Stimulated activated CD4-positive, alpha-beta T cell treated with anti-CD3 and anti-CD28 coated beads, Interleukin-2, amount 100 ng/mL, for 24 hours (primary cell): ENCODE measurements around the gene PMPCA.

Source experiments
- DNase-seq, 2 donors: peaks; one replicate each; pipeline ENCODE4 v3.0.0-alpha.2; 2020

The PMPCA gene

DNA sequence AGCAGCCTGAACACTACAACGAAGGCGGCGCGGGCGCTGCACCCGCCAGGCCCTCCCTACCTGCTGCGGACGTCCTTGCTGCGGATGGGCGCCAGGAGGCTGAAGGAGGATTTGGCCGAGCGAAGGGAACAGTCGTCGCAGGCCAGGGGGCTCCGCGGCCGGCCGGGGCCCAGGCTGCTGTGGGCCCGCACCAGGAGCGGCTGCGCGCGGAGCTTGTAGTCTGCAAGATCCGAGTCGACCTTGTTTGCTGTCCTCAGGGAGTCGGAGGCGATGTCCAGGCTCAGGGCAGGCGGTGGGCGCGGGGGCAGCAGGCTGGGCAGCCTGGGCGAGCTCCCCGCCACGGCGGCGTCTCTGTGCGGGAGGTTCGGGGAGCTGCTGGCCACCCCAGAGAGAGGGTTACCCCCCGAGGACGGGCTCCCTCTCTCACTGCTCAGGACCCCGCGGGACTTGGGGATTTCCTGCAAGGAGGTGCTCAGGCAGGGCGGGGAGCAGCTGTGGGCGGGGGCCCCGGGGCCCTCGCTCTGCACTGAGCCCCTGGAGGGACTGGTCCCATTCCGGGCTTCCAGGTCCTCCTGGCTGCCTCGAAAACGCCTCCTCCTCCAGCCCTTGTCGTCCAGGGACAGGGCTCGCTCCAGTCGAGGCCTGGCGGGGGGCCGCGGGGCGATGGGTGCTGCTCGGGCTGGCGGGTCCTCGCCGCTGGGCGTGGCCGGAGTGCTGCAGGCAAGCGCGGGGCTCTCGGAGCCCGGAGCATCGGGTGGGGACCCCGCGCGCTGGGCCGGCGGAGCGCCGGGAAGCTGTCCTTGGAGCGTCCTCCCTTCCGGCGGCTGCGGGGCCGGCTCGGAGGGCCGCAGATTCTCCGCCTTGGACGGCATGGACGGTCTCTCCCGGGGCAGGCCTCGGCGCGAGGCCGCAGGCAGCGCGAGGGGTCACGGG is 28.4 kb downstream of the PMPCA start:
- DNase-seq: peak; percentile 67 to 71

GRCh38 chr9:136439481-136440408 is 29.3 kb downstream of the PMPCA start, which contains the start of gene INPP5E:
TSS of gene INPP5E (minus strand) at chr9:136439845. CDS start at chr9:136439419, 426 bp downstream.
- peak; percentile 88 to 89 for DNase-seq

GRCh38 chr9:136441191-136441680 is 30.8 kb downstream of the PMPCA start:
- DNase-seq: no peak

DNA sequence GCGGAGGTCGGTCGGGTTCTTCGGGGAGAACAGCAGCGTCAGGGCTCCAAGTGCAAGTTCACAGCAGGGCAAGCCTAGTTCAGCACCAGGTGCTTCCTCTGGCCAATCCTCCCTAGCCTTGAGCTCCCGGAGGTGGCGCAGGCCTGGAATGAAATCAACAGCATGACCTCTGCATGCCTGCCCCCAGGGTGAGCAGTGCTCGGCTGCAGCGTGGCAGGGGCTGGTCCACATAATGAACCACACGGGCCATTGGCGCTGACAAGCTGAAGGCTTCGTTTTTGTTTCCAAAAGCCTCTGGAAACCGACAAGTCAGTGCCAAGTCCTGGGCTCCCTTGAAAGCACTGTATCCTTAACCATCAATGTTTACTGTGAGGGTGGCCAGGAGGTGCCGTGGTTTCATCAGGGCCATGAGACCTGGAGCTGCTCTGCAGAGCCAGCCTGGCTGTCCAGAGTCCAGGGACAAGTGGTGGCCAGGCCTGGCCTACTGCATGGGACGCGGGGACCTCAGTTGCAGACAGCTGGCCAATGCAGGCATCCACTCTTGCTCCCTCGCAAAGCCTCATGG is 31.3 kb downstream of the PMPCA start:
- DNase-seq: no peak

GRCh38 chr9:136442265-136442664 is 31.8 kb downstream of the PMPCA start:
- DNase-seq: no peak

DNA sequence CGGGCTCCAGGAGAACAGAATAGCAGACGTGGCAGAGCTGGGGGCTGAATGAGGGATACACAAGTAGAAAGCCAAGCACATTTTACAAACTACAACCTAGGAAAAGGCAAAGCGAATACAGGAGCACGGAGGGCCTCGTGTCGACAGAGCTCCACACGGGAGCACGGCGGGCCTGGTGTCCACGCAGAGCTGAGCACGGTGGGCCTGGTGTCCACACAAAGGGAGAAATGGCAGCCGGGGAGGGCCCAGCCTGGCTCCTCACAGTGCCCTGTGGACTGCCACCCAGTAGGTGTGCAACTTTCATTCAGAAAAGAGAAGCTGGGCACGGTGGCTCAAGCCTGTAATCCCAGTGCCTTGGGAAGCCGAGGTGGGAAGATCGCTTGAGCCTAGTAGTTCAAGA is 32.6 kb downstream of the PMPCA start:
- DNase-seq: no peak

DNA sequence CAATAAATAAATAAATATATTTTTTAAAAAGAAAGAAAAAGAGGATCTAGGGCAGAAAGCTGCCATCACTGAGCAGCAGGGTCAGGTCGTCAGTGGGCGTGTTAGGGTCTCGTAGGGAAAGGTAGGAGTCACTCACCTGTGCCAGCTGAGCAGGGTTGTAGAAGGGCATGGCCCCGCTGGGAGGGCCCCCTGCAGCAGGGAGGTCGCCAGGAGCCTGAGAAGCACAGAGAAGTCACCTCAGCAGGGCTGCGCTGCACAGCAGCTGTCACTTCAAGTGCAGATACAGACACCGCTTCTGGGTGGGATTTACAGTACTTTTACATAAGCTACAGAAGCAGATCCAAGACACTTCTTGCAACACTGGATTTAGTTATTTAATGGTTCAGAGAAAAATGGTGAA is 33.2 kb downstream of the PMPCA start:
- no peak for DNase-seq

- no peak for DNase-seq
Measured at GRCh38 chr9:136444102-136444501, 33.6 kb downstream of the PMPCA start.

DNA sequence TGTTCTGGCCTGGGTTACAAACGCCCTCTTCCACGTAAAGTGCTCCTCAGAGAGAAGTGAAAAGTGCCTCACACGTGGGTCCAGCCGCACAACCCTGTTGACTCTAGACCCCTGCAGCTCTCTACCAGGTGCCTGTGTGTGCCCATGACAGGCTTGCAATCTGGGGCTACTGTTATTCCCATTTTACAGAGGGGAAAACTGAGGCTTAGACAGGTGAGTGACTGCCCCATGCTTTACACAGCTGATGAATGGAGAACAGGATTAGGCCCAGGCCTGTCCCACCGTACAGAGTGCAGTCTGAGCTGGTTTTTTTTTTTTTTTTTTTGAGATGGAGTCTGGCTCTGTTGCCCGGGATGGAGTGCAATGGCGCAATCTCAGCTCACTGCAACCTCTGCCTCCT is 35.3 kb downstream of the PMPCA start:
- DNase-seq: no peak

DNA sequence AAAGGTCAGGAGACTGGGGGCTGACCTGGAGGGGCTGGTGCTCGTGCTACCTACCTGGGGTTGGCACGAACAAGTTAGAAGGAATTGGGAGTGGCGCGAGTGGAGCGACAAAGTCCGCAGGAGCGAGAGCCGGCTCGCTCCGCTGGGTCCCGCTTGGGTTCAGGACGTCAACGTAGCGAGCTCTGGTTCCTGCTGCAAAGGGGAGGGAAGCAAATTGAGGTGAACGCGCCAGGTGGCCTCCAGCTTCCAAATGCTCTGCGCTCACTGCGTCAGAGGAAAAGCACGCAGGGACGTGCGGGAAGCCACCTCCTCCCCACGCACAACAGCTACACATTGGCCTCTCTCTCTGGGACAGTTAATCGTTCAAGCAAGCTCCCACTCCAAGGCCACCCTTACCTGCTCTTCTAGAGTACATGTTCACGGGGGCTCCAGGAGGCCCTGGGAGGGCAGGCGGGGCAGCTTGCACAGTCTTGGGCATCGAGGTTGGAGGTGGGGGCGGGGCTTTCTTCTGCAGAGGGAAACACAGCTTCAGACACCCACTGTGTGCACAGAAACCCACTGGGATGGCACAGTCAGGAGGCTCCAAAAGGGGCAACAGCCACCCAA is 36.8 kb downstream of the PMPCA start:
- no peak for DNase-seq

- DNase-seq: no peak
Measured at GRCh38 chr9:136448655-136449054, 38.2 kb downstream of the PMPCA start.

DNA sequence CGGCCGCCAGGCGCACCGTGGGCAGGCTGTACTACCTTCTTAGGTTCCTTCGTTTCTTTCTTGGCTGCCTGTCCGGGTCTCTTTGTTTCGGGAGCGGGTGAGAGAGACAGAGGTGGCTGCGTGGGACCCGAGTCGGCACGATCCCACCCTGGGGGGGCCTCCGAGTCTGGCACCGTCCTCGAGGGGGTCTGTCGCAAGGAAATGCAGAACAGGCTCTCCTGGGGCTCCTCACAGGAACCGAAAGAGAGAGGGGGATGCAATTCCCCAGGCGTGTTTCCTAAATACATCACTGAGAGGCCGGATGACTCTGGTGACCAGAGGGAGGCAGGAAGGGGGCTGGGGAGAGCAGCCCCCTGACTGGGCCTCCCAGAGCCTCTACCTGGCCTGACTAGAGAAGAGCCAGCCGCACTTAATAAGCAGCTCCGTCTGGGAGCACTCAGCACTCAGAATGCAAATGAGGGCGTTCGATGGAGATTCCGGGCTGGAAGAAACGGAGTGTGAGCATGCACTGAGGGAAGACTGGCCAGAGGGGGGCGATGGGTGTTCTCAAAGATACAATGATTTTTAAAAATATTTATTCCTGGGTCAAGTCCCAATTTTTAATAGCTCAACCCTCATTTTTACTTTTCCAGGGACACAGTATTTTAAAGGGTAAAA is 40.9 kb downstream of the PMPCA start:
- DNase-seq: no peak

GRCh38 chr9:136453326-136453725 is 42.9 kb downstream of the PMPCA start:
- DNase-seq: no peak

GRCh38 chr9:136454026-136454796 is 43.8 kb downstream of the PMPCA start:
- DNase-seq: no peak

DNA sequence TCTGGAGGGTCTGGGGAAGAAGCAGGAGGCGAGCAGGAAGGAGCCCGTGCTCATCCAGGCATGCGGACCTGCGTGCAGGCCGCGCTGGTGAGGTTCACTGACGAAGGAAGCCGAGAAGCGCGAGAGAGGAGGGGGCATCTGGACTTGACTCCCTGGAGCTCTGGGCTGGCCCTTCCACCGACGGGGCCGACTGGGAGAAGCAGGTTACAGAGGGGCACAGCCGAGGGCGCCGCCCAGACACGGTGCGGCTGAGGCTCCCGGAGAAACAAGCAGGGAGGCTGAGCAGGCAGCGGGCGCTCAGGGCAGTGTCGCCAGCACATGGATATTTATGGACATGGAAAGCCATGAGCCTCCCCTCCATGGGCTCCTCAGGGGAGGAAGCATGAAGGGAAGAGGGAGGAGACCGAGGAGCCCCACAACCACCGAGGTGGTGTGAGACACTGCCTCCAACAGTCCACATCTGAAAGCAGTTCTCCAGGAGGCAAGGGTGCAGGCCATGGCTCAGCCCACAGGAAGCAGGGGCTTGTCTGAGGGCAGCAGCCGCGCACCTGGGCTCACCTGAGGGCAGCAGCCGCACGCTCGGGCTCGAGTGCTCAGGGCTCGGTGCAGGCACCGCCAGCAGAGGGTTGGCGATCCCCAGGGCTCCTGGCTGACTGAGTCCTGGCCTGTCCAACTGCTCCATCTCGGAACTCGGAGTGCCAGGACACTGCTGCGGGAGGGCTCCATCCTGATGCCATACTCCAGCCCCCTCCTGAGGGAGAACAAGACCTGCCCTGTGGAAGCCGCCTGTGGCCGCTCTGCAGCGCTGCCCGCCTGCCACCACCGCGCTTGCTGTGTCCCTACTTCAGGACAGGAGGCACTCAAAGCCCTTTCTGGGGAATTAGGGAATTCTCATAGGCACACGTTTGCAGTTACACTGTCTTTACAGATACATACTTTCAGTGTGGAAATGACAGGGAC is 44.9 kb downstream of the PMPCA start:
- DNase-seq: no peak

DNA sequence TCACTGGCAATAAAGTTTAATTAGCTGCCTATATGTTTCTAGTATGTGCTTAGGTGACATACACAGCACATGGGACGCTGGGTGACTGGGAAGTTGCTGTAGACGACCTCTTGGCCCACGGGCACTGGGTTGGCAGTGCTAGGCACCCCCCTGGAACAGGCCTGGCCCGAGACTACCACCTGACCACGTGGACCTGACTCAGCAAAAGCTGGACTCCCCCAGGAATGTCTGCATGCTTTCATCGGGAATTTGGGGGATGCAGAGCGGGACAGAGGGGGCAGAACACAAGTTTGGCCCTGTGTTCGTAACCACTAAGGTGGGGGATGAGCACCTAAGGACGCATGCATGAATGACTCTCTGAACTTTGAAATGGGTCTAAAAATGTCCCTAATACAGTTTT is 45.8 kb downstream of the PMPCA start:
- DNase-seq: no peak

DNA sequence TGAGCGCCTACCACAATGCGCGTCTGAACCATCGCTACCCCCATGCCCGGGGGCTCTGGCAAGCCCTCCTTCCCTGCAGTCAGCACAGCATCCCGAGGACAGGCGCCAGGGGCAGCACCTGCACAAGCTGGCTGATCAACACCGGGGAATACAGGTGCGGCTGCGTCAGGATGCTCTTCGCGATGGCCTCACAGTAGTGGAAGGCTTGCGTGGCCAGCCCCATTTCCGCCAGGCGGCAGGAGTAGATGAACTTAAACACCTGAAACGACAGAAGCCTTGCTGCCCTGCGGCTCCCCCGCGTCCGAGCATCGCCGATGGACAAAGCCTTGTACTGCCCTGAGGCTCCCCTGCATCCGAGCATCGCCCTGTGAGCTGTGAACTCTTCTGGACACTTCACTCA is 46.9 kb downstream of the PMPCA start:
- DNase-seq: no peak

GRCh38 chr9:136459425-136459824 is 49.0 kb downstream of the PMPCA start:
- no peak for DNase-seq

DNA sequence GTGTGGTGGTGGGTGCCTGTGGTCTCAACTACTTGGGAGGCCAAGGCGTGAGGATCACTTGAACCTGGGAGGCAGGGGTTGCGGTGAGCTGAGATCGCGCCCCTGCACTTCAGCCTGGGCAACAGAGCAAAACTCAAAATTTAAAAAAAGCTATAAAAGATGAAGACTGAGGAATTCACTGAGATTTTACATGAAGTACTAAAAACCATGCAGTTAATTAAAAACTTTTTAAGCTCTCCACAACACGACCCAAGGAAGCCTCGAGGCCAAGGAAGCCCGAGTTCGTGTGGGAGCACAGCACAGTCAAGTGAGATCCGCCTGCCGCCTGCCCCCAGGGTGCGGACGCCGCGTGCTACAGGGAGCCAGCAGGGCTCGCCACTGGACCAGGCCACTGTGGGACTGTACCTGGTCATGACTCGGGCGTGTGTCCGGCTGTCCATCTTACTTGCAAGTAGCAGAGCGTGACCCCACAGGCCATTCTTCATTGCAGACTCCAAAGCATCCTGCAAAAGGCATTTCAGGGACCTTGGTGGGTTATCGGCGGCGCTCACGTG is 50.4 kb downstream of the PMPCA start:
- DNase-seq: no peak

DNA sequence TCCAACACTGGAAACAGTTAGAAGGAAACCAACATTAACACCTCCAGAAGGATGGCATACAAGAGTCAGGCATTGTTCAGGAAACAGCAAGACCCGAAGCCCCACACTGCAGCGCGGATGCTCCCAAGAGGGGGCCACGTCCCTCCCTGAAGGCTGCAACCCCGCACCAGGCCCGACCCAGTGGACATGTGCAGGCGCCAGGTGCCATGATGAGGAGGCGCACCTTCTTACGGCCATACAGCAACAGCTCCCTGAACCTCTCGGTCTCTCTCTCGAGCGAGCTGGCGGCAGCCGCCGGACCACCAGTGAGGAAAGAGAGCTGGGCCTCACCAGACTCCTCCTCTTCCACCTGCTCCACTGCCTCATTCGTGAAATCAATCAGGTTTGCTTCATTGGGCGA is 52.2 kb downstream of the PMPCA start:
- DNase-seq: no peak
